ENCODE data around the gene CPAMD8.

GRCh38 chr19:16943942-16944625 is 82.5 kb downstream of the CPAMD8 start:
- TF ChIP-seq, protein P1, sequence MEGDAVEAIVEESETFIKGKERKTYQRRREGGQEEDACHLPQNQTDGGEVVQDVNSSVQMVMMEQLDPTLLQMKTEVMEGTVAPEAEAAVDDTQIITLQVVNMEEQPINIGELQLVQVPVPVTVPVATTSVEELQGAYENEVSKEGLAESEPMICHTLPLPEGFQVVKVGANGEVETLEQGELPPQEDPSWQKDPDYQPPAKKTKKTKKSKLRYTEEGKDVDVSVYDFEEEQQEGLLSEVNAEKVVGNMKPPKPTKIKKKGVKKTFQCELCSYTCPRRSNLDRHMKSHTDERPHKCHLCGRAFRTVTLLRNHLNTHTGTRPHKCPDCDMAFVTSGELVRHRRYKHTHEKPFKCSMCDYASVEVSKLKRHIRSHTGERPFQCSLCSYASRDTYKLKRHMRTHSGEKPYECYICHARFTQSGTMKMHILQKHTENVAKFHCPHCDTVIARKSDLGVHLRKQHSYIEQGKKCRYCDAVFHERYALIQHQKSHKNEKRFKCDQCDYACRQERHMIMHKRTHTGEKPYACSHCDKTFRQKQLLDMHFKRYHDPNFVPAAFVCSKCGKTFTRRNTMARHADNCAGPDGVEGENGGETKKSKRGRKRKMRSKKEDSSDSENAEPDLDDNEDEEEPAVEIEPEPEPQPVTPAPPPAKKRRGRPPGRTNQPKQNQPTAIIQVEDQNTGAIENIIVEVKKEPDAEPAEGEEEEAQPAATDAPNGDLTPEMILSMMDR (IDR thresholded peaks at IDR 0.05; ENCODE audit: low read depth, low read length) = no peak
- TF ChIP-seq MAX (IDR thresholded peaks at IDR 0.05; ENCODE audit: low read depth, low read length) (no peak), POLR2A (IDR thresholded peaks at IDR 0.05; ENCODE audit: extremely low read depth, insufficient read length) (no peak), MYC (IDR thresholded peaks at IDR 0.05; ENCODE audit: low read depth, low read length) (no peak)

Data from NB4 (cell line).